ENCODE data around the gene CHL1.

DNA sequence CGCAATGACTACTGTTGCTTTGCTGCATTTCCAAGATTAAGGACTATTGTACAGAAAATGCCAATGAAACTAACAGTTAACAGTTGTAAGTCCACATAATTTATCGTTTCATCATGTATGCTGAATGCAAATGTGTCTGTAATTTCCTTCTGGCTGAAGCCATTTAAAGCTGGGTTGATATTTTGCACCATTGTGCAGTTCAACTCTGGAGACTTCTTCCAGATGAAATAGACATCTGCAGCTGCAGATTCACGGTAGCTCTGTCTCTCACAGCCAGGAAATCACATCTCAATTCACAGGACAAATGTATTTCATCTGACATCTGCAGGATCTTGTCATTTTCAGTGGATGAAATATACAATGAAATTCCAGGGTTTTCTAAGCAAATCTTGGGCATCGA is 145.4 kb downstream of the CHL1 start:
- TF ChIP-seq, protein P1, sequence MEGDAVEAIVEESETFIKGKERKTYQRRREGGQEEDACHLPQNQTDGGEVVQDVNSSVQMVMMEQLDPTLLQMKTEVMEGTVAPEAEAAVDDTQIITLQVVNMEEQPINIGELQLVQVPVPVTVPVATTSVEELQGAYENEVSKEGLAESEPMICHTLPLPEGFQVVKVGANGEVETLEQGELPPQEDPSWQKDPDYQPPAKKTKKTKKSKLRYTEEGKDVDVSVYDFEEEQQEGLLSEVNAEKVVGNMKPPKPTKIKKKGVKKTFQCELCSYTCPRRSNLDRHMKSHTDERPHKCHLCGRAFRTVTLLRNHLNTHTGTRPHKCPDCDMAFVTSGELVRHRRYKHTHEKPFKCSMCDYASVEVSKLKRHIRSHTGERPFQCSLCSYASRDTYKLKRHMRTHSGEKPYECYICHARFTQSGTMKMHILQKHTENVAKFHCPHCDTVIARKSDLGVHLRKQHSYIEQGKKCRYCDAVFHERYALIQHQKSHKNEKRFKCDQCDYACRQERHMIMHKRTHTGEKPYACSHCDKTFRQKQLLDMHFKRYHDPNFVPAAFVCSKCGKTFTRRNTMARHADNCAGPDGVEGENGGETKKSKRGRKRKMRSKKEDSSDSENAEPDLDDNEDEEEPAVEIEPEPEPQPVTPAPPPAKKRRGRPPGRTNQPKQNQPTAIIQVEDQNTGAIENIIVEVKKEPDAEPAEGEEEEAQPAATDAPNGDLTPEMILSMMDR (IDR thresholded peaks at IDR 0.05; ENCODE audit: low read depth, low read length, poor library complexity, severe bottlenecking), result no peak
- TF ChIP-seq EZH2phosphoT487 (IDR thresholded peaks at IDR 0.05; ENCODE audit: borderline replicate concordance, low read length), result no peak
